8988T (cell line): ENCODE measurements around the gene ZNF423.
"Not testable (repeated sequence)": the region's sequence is repeated elsewhere in the genome, so short reads cannot be mapped to it uniquely, and the experiment has no call there.

Experiments
- DNase-seq: peaks from one replicate; pipeline ENCODE4 v3.0.0; 2011

Gene ZNF423

GRCh38 chr16:49690778-49691177, 165.1 kb downstream of the ZNF423 start:
- DNase-seq, result no peak

DNA sequence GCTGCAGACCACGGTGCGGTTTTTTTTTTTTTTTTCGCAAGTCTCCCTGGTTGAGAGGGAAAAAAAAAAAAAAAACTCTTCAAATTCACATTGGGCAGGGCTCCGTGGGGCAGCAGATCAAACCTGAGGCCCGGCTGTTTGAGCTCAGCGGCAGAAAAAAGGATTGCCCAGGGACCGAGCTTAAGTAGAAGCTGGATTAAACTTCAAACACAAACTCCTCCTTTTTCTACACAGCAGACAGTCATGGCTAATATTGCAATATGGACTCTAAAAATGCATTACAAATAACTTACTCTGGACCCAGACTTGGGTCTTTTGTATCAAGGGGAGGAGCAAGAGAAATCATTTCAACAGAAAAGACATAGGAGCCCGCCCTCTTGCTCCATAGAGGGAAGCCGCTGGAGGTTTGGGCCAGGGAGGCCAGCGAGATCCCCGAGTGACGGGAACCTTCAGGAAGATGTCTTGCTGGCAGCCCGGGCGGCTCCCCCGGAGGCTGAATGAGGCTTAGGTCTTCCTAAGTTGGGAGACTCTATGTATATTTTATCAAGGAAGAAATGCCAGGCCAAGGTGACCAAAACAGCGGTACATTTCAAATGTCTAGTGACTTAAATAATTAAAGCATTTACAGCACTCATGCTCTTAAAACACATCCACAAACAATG, 167.7 kb downstream of the ZNF423 start:
- no peak for DNase-seq

GRCh38 chr16:49687476-49688002, 168.4 kb downstream of the ZNF423 start:
- DNase-seq, result no peak

- no peak for DNase-seq
Measured at GRCh38 chr16:49684696-49685095, 171.2 kb downstream of the ZNF423 start.

GRCh38 chr16:49682577-49683165, 173.2 kb downstream of the ZNF423 start:
- DNase-seq, result no peak

DNA sequence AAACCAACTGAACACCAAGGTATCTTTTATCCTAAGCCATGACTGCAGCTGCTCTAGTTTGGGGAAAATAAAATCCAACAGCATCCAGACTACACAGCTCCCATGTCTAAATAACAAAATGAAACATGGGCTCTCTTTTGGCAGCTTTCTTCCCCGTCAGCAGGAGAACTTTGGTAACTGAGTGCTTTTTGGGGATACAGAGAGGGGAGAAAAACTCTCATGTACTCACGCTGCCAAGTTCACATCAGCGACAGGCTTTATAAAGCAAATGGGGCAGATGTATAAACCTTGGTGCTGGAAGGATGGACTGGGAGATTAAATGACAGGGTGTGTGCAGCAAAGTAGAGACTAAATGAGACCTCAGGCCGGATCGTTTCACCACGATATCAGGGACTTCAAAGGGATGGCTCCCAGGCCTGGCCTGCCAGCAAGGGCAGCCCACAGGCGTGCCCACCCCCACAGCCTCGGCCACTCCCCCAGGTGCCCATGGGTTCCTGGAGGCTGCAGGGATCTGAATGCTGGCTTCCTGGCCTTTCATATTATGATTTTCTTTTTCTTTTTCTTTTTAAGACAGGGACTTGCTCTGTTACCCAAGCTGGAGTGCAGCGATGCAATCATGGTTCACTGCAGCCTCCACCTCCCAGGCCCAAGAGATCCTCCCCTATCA, 174.6 kb downstream of the ZNF423 start:
- no peak for DNase-seq

DNA sequence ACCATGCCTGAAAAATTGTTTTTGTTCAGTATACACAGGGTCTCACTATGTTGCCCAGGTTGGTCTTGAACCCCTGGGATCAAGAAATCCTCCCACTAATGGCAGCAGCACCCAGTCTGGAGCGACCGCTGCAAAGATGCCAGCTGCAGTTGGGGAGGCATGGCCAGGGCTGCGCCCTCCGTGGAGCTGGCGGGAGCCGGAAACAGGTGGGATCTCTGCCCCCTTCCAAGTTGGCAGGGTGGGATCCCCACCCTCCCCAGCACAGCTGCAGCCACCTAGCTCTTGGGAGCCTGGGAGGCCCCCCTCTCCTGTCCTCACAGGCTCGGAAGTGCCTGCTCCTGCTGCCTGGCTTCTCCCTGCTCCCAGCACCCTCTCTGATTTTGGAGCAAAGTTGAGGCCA, 176.8 kb downstream of the ZNF423 start:
- DNase-seq, result no peak

DNA sequence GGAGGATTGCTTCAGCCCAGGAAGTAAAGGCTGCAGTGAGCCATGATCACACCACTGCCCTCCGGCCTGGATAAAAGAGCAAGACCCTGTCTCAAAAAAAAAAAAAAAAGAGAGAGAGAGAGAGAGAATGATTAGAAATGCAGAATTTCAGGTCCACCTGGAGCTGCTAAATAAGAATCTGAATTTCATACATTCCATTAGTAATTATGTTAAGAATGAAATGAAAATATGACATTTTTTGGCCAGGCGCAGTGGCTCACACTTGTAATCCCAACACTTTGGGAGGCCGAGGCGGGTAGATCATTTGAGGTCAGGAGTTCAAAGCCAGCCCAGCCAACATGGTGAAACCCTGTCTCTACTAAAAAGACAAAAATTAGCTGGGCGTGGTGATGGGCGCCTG, 178.3 kb downstream of the ZNF423 start:
- DNase-seq, result not testable (repeated sequence)

GRCh38 chr16:49675413-49675812, 180.5 kb downstream of the ZNF423 start:
- no peak for DNase-seq

GRCh38 chr16:49674990-49675389, 180.9 kb downstream of the ZNF423 start:
- DNase-seq, result no peak

DNA sequence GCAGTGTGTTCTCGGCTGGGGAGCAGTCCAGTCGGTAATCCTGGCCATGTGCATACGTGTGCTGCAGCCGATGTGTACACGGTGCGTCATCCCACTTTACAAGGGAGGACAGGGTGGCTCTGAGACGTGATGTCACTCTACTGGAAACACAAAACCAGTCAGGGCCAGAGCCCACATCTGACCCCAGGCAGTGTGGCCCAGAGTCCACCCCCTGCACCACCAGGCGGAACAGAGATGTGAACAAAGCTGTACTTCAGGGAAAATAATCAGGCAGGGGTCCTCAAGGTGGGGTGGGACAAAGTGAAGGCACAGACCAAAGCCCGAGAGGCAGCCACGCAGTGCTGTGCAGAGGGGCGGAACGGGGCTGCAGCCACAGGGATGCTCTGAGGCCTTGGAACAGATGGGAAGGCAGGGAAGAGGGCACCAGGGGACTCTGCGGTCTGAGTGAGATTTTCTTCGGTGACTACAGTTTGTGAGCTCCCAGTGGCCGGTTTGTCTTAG, 181.5 kb downstream of the ZNF423 start:
- no peak for DNase-seq

GRCh38 chr16:49673442-49673841, 182.5 kb downstream of the ZNF423 start:
- DNase-seq, result no peak

DNA sequence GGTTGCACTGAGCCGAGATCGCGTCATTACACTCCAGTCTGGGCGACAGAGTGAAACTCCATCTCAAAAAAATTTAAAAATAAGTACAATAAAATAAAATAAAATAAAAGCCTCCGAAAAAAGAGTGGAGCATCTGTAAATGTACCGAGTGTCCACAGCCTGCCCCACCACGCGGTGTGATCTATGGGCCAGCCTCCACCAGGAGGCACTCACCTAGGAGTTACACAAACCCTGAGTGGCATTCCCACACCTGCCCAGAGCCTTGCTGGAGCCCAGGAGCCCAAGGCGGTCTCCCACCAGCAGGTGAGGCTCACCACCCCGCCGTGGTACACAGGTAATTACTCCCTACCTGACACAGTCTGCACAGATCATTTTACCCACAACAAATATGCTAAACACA, 183.2 kb downstream of the ZNF423 start:
- no peak for DNase-seq

GRCh38 chr16:49671333-49671732, 184.6 kb downstream of the ZNF423 start:
- DNase-seq, result no peak

DNA sequence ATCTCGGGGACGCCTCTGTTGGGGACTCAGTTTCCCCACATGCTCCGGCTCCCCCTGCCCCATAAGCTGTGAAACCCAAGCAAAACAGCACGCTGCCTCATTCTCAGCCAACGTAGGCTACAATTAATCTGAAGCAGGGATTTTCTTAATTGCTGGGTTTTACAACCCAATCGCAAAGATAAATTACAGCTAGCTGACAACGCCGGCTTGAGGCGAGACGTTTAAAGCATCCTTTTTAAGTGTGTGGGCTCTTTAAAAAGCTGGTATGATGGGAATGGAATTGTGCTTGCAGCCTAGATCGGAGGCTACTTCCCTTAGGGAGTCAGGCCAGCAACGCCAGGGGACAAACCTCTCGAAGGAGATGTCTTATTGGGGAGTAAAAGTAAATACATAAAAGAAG, 185.3 kb downstream of the ZNF423 start:
- no peak for DNase-seq

GRCh38 chr16:49665482-49666230, 190.3 kb downstream of the ZNF423 start:
- no peak for DNase-seq

DNA sequence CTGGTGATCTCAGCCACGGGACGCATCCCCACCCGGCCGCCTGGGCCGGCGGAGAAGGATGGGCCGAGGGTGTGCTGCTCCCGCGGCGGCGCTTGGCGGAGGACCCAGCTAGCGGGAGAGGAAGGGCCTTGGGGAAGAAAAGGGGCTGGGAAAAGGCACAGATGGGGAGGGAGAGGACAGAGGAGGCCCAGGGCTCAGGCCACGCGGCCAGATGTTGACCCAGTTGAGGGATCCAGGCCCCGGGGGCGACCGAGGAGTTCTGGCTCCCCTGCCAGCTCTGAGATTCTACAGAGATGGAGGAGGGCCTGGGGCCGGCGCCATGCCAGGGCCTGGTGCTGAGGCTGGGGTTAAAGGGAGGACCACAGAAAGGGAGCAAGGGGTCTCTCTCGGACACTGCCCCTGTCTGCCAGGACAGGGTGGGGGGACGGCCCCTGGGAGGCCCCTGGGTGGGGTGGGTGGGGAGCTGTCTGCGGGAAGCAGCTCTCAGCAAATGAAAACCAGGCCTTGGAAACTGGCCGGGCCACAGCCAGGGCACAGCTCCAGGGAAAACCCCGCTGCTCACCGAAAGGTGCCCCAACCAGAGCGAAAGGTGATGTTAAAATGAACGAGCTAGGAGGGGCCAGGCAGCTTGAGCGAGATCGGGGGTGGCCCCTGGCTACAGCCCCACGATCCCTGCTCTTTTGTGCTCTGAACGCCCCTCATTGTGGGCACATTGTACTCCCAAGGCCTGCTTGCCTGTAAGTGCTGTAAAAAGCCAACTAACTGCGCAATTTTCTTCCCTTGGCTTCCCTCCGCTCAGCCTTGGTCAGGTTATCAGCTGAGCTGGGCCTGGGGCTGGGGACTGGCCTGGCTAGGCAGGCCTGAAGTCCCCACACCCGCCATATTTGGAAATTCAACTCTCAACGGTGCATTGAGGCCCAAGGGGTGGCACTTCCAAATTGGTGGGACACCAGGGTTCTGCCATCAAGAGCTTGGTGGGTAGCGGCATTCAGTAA, 191.4 kb downstream of the ZNF423 start:
- DNase-seq, result no peak

- no peak for DNase-seq
Measured at GRCh38 chr16:49663081-49664065, 192.5 kb downstream of the ZNF423 start.

- DNase-seq, result no peak
Measured at GRCh38 chr16:49662569-49662968, 193.3 kb downstream of the ZNF423 start.

DNA sequence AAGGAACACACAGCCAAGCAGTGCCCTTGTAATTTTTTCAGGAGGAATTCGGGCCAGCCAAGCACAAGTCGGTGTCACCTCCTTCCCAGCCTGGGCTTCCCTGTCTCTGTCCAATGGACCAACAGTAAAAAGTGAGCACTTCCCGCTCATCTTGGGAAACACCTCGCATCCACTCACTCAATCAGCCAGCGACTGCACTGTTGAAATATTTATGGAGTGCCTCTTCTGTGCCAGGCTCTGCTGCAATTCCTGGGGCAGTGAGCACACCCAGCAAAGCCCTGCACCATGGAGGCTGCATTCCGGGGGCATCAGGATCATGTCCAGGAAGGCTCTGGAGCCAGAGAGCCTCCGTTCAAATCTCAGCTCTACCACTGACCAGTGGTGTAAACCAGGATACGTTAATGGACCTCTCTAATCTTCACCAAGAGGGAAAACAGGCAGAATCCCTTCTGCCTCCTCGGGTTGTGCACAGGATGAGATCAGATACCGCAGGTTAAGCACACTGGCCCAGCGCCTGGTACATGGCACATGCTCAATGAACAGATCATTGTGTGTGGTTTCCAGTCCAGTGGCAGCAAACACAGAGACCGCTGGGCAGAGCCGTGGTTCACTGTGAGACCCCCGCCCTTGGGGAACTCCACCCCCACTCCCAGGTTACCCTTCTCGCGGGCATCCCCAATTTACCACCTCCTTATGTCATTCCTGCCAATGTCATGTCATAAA, 194.3 kb downstream of the ZNF423 start:
- no peak for DNase-seq
